Upper lobe of right lung (tissue), 1 donor: ENCODE measurements around the gene KYAT1. TPM values are rescaled to one million over a fixed set of nuclear protein-coding genes. Genes with fewer than 3 reads are reported as not detected.
A peak's percentile ranks its signal among the peaks of the same experiment; 100 is the strongest.

Source experiments
- ATAC-seq: fragments of 200-7000 bp; cut with Tn5 transposase; one replicate; pipeline ENCODE4 v1.9.1; 2020; ENCODE audit warnings: mild to moderate bottlenecking, moderate library complexity
- DNase-seq: peaks from one replicate; pipeline ENCODE4 v3.0.0-alpha.2; 2020
- H3K27ac ChIP-seq: fragments of 200-600 bp; one replicate; pipeline ENCODE4 v1.8.0; 2022
- H3K27me3 ChIP-seq: fragments of 200-600 bp; one replicate; pipeline ENCODE4 v1.8.0; 2022; ENCODE audit warnings: mild to moderate bottlenecking
- H3K36me3 ChIP-seq: fragments of 200-600 bp; one replicate; pipeline ENCODE4 v1.8.0; 2022
- H3K4me1 ChIP-seq: fragments of 200-600 bp; one replicate; pipeline ENCODE4 v1.8.0; 2022
- H3K4me3 ChIP-seq: fragments of 200-600 bp; one replicate; pipeline ENCODE4 v1.8.0; 2022; ENCODE audit warnings: mild to moderate bottlenecking
- H3K9me3 ChIP-seq: fragments of 200-600 bp; one replicate; pipeline ENCODE4 v1.8.0; 2022
- CTCF ChIP-seq: fragments of 200-600 bp; IDR thresholded peaks from one replicate; pipeline ENCODE4 v1.8.0; 2022; ENCODE audit warnings: antibody characterized with exemption
- intact Hi-C: fragments of 100-400 bp; cut with DNase I; formaldehyde crosslinking; loops from one replicate; pipeline ENCODE4 v1.11.0; 2022
- total RNA-seq: library from RNA; stranded (reverse); fragmentation: NEBNext Ultra II Directional; extraction: Animal tissue kit (Norgen Biotek cat#: 25700); gene quantifications from one replicate; pipeline ENCODE4 v1.2.1, GENCODE V29; 2021
- donor health status: DM: no; HTN: yes; CAD: no; lungs with severe emphysema.

The KYAT1 gene
- total RNA-seq, 1 donor from 2014 or later = 6.6 TPM

DNA sequence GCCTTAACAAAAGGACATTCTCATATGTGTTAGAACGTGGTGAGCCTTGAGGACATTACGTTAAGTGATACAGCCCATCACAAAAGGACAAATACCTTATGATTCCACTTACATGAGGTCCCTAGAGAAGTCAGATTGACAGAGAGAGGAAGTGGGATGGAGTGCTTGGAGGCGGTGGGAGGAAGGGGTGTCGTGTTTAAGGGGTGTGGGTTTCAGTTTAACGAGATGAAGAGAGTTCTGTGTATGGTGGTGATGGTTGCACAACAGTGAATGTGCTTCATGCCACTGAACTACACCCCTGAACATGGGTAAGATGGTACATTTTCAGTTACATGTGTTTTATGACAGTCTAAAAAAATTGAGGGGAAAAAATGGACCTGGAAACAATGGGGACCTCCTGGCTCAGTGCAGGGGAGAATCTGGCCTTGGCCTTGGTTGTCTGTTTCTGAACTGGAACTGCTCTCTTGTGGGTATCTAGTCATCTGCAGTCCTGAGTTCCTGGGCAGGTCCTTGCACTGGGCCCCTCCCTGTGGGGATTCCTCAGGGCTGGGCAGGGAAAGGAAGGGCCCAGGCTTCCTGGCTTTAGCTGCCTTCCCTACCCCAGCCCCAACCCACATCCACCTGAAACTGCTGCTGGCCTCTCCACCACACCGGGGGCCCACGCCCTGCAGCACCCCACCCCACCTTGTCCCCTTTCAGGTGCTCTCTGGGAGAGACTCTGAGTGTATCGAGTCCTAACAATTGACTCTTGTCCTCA lies 18.0 kb upstream of the KYAT1 start:
- no peak for TF ChIP-seq CTCF
- Histone ChIP-seq H3K36me3 (peaks cover 35% of the 10 kb centered on the region), H3K9me3 (no peaks in the 10 kb centered on the region), H3K27ac (peak overlapping the region; percentile 49), H3K4me1 (peaks cover 34% of the 10 kb centered on the region), H3K27me3 (no peaks in the 10 kb centered on the region), H3K4me3 (no peak overlapping the region)
- ATAC-seq = peak; percentile 64
- intact Hi-C loops = no loop called here
- no peak for DNase-seq

DNA sequence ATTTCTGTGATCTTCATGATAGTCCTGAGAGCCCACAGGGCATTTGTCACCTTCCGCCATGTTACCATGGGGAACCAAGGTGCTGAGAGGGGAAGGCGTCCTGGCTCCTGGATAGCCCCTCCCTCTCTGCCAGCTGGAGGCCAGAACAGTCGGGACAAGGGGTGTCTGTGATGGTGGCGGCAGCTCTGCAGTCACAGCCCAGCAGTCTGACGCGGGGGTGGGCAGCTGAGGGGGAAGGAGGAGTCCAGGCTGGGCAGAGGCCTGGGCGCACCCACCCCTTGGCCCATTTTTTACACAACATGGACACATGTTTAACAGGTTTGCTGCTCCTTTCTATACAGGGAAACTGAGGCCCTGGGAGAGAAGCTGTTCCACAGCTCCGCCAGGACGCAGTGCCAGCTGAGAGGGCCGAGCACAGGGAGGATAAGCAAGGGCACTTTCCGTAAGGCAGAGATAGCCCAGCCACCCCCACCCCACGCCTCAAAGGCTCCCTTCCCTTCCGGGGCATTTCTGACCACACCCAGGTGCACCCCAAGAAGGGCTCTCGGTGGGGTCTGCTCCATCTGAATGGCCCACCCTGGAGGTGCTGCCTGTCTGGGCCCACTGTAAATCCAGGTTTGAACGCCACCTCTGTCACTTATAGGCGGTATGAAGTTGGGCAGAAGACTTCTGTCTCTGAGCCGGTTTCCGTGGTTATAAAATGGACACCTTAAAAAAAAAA lies 17.3 kb upstream of the KYAT1 start:
- Histone ChIP-seq H3K27me3 (no peaks in the 10 kb centered on the region), H3K9me3 (no peaks in the 10 kb centered on the region), H3K4me1 (peaks cover 34% of the 10 kb centered on the region), H3K4me3 (no peak overlapping the region), H3K36me3 (peaks cover 35% of the 10 kb centered on the region), H3K27ac (peak overlapping the region; percentile 49)
- no peak for ATAC-seq
- intact Hi-C loops = no loop called here
- no peak for TF ChIP-seq CTCF
- no peak for DNase-seq

DNA sequence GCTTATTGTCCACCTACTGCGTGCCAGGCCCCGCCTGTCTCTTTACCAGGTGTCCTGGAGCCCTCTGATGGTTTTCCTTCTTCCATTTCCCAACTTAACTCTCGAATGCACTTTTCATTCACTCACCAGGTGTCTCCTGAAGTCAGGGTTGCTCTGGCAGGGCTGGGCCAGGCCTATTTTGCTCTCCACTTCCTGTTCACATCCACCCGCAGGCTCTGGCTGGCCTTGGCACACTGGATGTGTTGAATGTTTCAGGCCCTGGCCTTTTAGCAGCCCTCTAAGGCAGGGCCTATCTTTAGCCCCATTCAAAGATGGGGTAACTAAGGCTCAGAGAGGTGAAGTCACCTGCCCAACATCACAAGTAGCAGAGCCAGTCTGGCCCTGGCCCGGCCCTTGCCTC lies 16.6 kb upstream of the KYAT1 start:
- TF ChIP-seq CTCF = no peak
- no peak for ATAC-seq
- peaks cover 41% of the 10 kb centered on the region for H3K36me3 ChIP-seq
- peak overlapping the region; percentile 49 for H3K27ac ChIP-seq
- DNase-seq = no peak
- intact Hi-C loops = no loop called here
- peaks cover 39% of the 10 kb centered on the region for H3K4me1 ChIP-seq
- H3K27me3 ChIP-seq = no peaks in the 10 kb centered on the region
- H3K4me3 ChIP-seq = no peak overlapping the region
- H3K9me3 ChIP-seq = no peaks in the 10 kb centered on the region

- Histone ChIP-seq H3K9me3 (no peaks in the 10 kb centered on the region), H3K27me3 (no peaks in the 10 kb centered on the region), H3K36me3 (peaks cover 44% of the 10 kb centered on the region), H3K4me3 (no peak overlapping the region), H3K27ac (no peak overlapping the region), H3K4me1 (peaks cover 46% of the 10 kb centered on the region)
- intact Hi-C loops = no loop called here
- no peak for TF ChIP-seq CTCF
- ATAC-seq = no peak
- DNase-seq = no peak
Measured at GRCh38 chr9:128895556-128895955, 13.8 kb upstream of the KYAT1 start.

DNA sequence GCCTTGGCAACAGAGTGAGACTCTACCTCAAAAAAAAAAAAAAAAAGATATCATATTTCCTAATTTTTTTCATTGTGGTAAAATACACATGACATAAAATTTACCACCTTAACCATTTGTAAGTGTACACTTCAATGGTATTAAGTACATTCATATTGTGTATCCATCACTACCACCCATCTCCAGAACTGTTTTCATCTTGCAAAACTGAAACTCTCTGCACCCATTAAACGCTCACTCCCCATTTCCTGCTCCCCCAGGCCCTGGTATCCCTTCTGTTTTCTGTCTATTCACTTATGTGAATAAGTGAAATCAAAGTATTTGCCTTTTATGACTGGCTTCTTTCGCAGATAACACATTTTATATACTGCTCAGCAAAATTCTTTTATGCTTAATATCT lies 13.0 kb upstream of the KYAT1 start:
- Histone ChIP-seq H3K4me1 (peaks cover 40% of the 10 kb centered on the region), H3K27ac (no peak overlapping the region), H3K4me3 (no peak overlapping the region), H3K27me3 (no peaks in the 10 kb centered on the region), H3K9me3 (no peaks in the 10 kb centered on the region), H3K36me3 (peaks cover 44% of the 10 kb centered on the region)
- ATAC-seq (no peak), DNase-seq (no peak)
- no peak for TF ChIP-seq CTCF
- intact Hi-C loops = no loop called here
